LoVo (cell line): ENCODE measurements around the gene TMEM252.

Source experiments
- DNase-seq: peaks from one replicate; pipeline ENCODE4 v3.0.0-alpha.2; 2016; ENCODE audit warnings: low spot score

The TMEM252 gene

DNA sequence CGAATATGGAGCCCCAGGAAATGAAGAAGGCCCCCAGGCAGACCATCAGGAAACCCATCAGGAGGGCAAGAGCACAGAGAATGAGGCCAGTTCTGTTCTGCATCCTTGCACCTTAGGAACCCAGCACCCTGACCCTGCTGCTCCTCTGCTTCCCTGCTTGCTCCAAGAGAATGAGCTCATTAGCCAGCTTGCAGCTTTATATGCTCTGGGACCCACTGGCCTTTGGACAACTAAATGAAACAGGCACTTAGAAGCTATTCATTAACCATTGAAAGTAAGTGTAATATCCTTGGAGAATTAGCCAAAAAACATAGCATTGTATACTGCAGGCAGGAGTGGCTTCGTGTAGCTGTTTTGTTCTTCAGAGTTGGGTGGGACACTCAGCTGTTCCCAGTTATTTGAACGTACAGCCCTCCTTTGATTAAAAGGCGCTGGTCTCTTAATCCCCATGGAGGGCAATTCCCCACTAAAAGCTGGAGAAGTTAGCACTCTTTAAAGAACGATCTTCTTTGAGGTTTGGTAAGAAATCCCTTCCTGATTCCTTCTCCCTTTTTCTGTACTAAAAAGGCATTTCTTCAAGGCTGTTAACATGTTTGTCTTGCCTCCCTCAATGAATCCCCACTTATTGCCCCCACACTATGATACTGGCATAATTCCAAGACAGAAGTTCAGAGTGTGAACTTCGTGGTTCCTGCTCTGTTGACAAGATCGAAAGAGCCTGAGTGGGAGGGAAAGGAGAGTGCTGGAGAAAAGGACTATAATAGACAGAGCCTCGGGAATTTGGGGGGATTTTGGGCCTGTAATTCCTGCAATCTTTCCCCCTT, at the start of gene TMEM252:
TSS of gene TMEM252 (minus strand) at position 172 of the 824 bp plus-strand sequence. CDS start at position 103, 69 bp downstream.
- DNase-seq = no peak

DNA sequence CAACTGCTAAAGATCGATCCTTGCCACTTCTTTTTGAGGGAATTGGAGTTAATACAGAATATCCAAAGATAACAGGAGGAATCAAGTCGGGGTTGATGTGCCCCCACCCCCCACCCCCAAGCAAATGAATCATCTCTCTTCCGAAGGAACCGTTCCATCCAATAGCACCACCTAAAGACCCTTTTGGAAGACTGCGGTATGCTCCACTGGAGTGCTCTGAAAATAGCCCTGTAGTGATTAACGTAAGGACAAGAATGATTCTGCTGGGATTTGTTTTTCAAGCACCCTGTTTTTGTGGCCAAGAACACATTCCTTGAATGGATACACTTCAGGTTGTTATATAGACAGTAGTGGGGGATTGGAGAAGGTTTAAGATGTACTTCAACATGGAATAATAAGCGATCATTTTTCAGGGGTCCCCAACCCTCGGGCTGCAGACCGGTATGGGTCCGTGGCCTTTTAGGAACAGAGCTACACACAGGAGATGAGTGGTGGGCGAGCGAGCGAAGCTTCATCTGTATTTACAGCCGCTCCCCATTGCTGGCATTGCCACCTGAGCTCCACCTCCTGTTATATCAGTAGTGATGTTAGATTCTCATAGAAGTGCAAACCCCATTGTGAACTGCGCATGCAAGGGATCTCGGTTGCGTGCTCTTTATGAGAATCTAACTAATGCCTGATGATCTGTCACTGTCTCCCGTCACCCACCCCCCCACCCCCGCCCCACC, 44.5 kb upstream of the TMEM252 start:
- no peak for DNase-seq

DNA sequence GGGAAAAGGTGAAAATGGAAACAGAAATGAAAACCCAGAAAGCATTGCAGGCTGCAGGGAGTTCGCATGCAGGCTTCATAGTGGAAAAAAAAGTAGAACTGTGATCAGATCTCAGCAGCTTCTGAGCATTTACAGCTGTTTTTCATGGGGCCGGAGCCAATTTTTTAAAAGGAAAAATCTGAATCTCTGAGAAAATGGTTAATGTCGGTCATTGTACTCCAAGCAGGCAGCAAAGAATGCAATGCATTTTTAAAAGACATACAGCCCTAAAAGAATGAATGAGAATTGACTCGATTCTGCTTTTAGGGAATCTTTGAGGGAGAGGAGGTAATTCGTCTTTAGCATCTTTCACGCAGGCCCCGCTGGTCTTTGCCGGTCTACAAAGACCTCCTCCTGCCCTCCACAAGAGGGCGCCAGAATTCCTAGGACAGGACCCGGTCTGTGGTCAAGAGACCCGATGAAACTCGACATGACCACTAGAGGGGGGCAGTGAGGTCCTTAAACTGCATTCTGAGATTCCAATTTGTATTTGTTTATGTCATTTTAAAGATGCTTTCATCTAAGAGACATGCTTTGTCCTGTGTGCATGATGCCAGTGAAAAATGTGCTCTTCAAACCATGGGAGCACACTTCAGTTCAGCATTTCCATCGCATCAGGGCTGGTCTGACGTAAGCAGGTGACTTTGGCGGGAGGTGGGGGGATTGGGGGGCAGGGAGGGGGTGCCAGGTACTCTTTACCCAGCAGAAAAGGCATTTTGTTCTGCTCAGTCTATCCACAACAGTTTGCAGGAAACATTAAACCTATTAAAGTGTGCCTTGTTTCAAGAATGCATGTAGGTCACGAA, 43.7 kb upstream of the TMEM252 start:
- peak; percentile 86 for DNase-seq

DNA sequence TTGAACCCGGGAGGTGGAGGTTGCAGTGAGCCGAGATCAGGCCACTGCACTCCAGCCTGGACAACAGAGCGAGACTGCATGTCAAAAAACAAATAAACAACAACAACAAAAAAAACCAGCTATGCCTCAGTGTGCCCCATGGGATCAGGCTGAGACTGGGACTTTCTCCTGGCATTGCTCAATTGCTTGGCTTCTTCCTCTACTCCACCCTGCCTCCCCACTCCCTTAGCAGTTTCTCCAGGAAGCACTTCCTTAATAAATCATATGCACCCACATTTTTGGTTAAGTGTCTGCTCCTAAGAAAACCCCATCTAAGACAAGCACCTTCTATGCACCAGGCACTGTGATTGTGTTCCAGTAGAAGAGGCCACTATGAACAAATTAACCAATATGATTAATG, 41.0 kb upstream of the TMEM252 start:
- DNase-seq = no peak

GRCh38 chr9:68577774-68578591, 37.3 kb upstream of the TMEM252 start:
- DNase-seq = no peak

DNA sequence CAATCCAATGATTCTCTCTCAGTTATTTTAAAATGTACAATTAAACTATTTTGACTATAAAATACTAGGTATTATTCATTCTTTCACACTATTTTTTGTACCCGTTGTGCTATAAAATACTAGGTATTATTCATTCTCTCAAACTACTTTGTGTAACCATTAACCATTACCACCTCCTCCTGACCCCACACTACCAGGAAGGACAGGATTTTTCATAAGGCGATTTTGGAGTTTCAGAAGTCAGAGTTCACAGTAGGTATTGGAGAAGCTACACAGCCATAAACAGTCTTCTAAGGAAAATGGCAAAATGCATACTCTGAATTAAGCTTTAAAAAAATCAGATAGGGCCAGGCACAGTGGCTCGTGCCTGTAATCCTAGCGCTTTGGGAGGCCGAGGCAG, 35.1 kb upstream of the TMEM252 start:
- no peak for DNase-seq

DNA sequence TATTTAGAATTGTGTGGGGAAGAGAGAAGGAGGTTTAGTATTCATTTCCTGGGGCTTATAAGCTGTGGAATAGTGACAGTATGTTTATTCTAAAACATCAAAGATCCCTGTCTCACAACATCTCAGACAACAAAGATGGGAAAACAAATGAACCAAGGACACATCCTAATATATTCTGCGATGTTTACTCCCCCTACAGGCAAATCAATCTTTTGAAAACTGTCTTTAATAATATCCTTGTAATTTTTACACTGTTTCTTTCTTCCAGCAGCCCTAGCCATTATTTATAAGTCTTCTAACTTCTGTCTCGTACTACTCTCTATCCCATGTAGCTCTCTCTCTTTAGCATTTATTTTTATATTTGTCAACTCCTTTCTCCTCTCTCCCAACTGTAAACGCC, 33.5 kb upstream of the TMEM252 start:
- no peak for DNase-seq

GRCh38 chr9:68567565-68567964, 26.9 kb upstream of the TMEM252 start:
- no peak for DNase-seq

DNA sequence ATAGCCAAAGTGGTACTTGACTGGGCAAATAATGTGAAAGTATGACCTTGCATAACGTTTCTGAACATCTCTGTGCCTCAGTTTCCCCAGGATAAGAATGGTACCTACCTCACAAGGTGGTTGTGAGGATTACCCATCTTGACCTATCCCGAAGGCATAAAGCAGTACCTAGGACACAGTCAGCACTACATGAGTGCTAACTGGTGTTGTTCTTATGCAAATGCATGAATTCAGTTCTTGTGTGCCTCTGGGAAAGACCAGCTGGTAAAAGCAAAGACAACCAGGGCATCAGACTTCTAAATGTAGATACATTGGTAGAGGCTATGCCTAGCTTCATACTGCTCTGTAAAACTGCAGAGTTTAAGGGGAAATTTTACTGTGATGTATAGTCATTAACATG, 21.8 kb upstream of the TMEM252 start:
- DNase-seq = no peak

GRCh38 chr9:68560071-68560844, 19.6 kb upstream of the TMEM252 start:
- DNase-seq = no peak

GRCh38 chr9:68558545-68558944, 17.9 kb upstream of the TMEM252 start:
- DNase-seq = no peak

GRCh38 chr9:68555437-68556150, 14.9 kb upstream of the TMEM252 start:
- no peak for DNase-seq

GRCh38 chr9:68552700-68553476, 12.2 kb upstream of the TMEM252 start:
- DNase-seq = peak; percentile 43

DNA sequence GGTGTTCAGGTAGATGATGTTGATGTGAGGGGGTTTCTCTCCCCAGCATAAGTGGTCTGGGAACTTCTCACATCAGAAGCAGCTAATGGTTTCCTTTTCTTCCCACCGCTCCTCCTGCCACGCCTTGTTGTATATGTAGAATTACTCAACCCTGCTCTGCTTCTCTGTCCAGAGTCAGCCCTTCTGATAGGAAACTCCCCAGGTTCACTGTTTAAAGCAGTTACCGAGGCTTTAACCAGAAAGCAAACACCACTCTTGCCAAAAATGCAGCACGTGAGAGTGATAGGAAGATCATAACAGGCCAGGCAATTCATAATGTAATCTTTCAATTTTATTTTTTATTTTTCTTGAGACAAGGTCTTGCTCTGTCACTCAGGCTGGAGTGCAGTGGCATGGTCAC, 10.5 kb upstream of the TMEM252 start:
- DNase-seq = no peak

DNA sequence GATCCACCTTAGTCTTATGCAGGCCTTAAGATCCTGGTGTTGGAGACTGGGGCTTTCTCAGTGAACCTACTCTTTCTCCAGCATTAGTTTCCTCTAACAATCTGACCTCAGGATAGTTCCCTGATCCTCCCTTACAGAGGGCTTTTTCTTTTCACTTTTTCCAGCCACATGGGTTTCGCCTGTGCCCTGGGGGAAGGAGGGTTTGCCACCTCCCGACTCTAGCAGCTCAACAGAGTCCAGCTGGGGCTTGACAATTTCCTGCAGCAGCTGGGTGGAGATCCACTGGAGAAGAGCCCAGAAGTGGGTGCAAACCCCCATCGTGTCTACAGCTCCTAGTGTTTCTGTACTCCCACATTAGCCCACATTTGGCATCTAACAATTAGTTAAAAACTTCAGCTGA, 7.6 kb upstream of the TMEM252 start:
- DNase-seq = no peak

DNA sequence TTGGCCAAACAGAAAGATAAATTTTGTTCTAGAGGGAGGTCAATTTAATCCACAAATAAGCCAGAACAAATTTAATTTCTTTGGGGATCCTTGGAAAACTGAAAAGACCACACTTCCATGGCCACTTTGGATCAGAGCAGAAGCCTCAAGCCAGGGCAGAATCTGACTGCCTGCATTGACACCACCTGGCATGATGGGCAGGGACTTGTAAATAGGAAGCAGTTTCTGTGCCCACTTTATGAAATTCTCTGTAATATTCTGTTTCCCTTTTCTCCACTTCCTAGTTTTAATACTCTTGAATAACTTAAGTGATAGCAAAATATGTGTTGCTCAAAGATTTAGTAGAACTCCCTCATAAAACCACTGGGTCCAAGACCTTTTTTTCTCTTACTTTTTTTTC, 6.7 kb upstream of the TMEM252 start:
- no peak for DNase-seq

DNA sequence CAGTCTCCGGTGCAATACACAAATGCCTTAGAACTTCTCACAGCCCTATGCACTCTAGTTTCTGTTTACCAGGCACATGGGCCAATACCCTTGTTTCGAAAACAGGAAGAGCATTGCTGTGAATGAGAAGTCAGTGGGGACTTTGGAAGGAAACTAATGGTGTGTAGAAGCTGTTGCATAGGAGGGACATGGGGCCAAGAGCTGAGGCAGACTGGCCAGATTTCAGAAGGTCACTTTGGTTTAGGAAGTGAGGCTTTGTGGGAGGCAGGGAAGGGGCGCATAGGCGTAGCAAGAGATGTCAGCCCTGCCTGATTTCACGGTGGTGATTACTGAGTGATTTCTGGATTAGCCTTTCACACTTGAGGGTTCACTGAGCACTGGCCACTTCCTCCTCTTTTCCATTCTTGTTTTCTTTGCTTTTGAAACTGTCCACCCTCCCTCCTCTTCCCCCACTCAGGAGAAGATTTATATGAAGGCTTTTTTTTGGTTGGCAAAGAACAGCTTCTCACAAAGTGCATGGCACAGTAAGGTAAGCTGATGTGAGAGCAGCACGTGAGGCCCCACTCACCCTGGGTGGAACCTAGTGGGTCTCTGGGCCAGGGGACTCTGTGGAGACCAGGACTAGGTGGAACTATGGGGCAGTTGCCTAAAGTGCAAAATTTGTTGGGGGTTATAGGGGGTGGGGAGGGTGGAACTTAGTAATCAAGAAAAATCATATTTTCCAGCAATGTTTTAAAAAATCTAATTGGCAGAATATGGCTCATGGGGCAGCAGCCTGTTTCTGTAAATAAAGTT, 6.1 kb upstream of the TMEM252 start:
- no peak for DNase-seq

DNA sequence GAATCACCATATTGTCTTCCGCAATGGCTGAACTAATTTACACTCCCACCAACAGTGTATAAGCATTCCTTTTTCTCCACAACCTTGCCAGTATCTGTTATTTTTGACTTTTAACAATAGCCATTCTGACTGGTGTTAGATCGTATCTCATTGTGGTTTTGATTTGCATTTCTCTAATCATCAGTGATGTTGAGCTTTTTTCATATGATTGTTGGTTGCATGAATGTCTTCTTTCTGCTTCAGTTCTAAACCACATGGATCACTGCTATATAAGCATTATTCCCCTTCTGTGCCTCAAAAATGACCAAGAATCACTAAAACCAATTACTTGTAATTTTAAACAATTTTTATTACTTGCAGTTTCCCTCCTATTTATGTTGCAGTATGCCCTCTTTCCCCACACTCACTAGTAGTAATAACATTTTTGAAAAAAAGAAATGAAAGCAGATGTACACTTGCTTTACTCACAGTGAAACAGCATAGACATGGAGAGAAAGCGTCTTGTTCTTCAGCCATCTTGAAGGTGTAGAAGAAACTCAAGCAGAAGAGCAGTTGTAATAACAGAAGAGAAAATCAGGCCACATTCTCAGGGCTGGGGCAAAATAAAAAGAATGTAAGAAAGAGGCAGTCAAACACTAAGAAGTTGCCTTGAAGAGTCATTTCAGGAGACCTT, 4.5 kb upstream of the TMEM252 start:
- no peak for DNase-seq
